ENCODE results near the gene OGDH.

Gene OGDH

DNA sequence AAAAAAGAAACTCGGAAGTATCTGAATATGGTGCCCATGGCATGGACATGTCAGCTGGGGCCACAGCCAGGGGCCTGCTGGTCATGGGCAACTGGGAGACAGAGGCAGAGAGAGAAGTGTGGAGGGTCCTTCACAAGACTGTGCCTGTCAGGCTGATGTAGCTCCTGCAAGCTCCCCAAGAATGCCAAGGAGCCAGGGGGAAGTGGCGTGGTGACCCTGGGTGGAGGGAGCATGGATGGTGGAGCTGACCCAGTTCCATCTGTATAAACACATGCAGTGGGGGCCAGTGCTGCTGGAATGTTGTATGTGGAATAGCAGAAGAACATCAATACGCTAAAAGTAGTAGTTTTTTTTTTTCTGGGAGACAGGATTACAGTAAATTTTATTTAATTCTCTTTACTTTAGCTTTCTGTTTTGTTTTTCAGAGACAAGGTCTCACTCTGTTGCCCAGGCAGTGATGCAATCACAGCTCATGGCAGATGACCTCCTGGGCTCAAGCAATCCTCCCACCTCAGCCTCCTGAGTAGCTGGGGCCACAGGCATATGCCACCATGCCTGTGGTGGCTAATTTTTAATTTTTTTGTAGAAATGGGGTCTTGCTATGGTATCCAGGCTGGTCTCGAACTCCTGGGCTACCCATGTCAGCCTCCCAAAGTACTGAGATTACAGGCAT, 131.8 kb downstream of the OGDH start:
- TF ChIP-seq, protein P1, sequence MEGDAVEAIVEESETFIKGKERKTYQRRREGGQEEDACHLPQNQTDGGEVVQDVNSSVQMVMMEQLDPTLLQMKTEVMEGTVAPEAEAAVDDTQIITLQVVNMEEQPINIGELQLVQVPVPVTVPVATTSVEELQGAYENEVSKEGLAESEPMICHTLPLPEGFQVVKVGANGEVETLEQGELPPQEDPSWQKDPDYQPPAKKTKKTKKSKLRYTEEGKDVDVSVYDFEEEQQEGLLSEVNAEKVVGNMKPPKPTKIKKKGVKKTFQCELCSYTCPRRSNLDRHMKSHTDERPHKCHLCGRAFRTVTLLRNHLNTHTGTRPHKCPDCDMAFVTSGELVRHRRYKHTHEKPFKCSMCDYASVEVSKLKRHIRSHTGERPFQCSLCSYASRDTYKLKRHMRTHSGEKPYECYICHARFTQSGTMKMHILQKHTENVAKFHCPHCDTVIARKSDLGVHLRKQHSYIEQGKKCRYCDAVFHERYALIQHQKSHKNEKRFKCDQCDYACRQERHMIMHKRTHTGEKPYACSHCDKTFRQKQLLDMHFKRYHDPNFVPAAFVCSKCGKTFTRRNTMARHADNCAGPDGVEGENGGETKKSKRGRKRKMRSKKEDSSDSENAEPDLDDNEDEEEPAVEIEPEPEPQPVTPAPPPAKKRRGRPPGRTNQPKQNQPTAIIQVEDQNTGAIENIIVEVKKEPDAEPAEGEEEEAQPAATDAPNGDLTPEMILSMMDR (IDR thresholded peaks at IDR 0.05; ENCODE audit: low read depth, low read length) = no peak
- TF ChIP-seq, protein P2, sequence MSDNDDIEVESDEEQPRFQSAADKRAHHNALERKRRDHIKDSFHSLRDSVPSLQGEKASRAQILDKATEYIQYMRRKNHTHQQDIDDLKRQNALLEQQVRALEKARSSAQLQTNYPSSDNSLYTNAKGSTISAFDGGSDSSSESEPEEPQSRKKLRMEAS (IDR thresholded peaks at IDR 0.05; ENCODE audit: low read depth, low read length) = no peak
- TF ChIP-seq MYC (IDR thresholded peaks at IDR 0.05; ENCODE audit: low read depth, low read length) = no peak
- no peak for TF ChIP-seq POLR2A (IDR thresholded peaks at IDR 0.05; ENCODE audit: extremely low read depth, insufficient read length)
- no peak overlapping the region for H3K4me3 ChIP-seq (ENCODE audit: low read depth, low read length)
- peak; percentile 47 for DNase-seq (ENCODE audit: low read depth)

DNA sequence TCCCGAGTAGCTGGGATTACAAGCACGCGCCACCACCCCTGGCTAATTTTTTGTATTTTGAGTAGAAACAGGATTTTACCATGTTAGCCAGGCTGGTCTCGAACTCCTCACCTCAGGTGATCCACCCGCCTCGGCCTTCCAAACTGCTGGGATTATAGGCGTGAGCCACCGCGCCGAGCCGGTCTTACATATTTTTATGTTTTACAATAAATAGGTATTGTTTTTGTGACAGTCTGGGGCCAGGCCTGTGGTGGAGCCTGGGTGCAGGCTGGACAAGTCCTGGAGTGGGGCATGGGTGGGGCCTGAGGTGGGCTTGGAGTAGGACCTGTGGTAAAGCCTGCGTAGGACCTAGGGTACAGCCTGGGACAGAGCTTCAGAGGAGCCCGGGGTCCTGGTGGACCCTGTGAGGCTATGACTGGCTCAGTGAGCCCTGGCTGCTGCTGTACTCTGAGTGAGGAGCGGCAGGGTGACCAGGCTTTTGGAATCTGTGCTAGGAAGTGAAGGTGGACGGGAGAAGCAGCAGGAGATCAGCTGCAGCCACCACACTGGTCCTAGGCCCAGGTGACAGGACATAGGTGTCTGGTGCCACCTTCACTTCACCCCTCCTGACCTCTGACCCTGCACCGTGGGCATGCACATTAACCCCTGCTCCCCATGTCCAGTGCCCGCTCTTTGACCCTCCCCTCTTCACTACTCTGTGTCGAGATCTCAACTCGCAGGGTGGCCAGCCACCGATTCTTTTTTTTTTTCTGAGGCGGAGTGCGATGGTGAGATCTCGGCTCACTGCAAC, 132.6 kb downstream of the OGDH start:
- TF ChIP-seq POLR2A (IDR thresholded peaks at IDR 0.05; ENCODE audit: extremely low read depth, insufficient read length) = no peak
- TF ChIP-seq, protein P2 (IDR thresholded peaks at IDR 0.05; ENCODE audit: low read depth, low read length) = no peak
- TF ChIP-seq, protein P1 (IDR thresholded peaks at IDR 0.05; ENCODE audit: low read depth, low read length) = no peak
- TF ChIP-seq MYC (IDR thresholded peaks at IDR 0.05; ENCODE audit: low read depth, low read length) = no peak
- DNase-seq (ENCODE audit: low read depth) = no peak
- H3K4me3 ChIP-seq (ENCODE audit: low read depth, low read length) = no peak overlapping the region

DNA sequence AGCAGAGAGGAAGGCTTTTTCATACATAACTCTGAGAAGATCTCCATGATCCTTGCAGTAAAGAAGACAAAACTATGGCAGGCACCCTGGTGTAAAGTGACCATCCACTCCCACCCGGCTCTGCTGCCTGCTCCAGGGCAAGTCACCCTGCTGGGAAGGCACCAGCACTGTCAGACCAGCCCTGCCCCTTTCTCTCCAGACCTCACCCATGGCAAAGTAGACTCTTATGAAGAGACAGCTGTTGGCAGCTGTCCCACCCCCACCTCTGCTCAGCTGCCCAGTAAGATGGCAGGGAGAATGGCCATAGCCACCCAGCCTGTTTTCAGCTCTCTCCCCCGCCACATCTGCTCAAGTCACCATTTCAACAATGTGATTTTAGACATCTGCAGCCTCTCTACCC, 133.6 kb downstream of the OGDH start:
- no peak for DNase-seq (ENCODE audit: low read depth)
- no peak overlapping the region for H3K4me3 ChIP-seq (ENCODE audit: low read depth, low read length)
- no peak for TF ChIP-seq POLR2A (IDR thresholded peaks at IDR 0.05; ENCODE audit: extremely low read depth, insufficient read length)
- no peak for TF ChIP-seq MYC (IDR thresholded peaks at IDR 0.05; ENCODE audit: low read depth, low read length)
- TF ChIP-seq, protein P2 (IDR thresholded peaks at IDR 0.05; ENCODE audit: low read depth, low read length) = no peak
- TF ChIP-seq, protein P1 (IDR thresholded peaks at IDR 0.05; ENCODE audit: low read depth, low read length) = no peak

DNA sequence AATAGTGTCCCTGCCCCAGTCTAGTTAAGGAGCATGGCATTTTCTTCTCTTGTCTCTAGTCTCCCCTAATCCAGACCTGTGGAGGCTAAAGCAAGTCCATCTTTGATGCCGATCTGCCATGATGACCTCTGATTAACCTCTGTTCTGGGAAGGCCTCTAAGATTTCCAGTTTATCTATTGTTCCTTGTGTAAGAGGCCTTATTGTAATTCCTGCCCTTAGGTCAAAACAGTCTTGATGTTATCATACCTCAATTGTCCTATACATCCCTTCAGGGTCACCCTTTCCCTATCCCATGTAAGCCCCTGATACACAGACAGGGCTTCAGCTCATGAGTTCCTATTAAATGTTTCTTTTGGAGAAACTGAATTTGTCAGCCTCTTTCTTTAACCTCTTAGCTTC, 137.3 kb downstream of the OGDH start:
- no peak overlapping the region for H3K4me3 ChIP-seq (ENCODE audit: low read depth, low read length)
- no peak for TF ChIP-seq POLR2A (IDR thresholded peaks at IDR 0.05; ENCODE audit: extremely low read depth, insufficient read length)
- TF ChIP-seq, protein P1 (IDR thresholded peaks at IDR 0.05; ENCODE audit: low read depth, low read length) = no peak
- TF ChIP-seq, protein P2 (IDR thresholded peaks at IDR 0.05; ENCODE audit: low read depth, low read length) = no peak
- TF ChIP-seq MYC (IDR thresholded peaks at IDR 0.05; ENCODE audit: low read depth, low read length) = no peak
- DNase-seq (ENCODE audit: low read depth) = no peak

DNA sequence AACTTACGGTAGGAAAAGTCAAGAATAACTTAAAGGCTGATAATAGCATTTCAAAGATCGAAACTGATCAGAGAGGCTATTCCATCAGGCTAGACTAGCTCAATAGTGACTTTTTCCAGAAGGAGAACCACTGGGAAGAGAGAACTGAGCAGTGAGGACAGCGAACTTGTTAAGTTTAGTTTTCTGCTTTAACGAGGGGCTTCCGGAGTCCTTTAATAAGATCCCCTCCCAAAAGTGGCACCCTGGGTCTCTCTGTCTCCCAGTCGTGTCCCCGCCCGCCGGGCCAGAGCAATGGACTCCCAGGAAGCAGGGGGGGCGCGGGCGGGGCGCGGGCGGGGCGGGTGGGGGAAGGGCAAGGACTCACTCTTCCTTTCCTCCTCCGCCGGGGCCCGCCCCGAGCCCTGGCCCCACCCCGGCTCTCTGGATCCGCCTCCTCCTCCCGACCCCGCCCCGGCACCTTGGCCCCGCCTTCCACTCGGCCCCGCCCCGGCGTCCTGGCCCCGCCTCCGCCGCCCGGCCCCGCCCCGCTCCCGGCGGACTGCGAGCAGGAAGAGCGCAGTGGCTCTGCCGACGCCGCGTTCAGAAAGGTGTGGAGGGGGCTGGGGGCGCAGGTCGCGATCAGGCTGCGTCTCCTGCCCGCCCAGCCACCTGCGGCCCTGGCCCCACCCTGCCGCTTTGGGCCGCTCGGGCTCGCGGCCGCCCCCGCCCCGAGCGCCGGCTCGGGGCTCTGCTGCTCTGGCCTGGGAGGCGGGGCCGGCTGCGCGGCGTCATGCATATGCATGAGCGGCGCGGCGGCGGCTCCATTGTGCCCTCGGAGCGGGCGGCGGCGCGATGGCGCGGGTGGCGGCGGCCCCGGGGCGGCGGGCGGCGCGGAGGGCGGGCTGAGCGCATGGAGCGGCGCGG, 141.9 kb downstream of the OGDH start, which contains the start of gene ZMIZ2:
Gene ZMIZ2 (plus strand): TSS at position 803 of the 903 bp plus-strand sequence. CDS start 7,403 bp downstream, outside the sequence.
- TF ChIP-seq, protein P2 (IDR thresholded peaks at IDR 0.05; ENCODE audit: low read depth, low read length) = peak; percentile 36; the same call in 1 of the 2 replicates
- TF ChIP-seq MYC (IDR thresholded peaks at IDR 0.05; ENCODE audit: low read depth, low read length) = peak; percentile 22; the same call in 1 of the 2 replicates
- TF ChIP-seq, protein P1 (IDR thresholded peaks at IDR 0.05; ENCODE audit: low read depth, low read length) = no peak
- TF ChIP-seq POLR2A (IDR thresholded peaks at IDR 0.05; ENCODE audit: extremely low read depth, insufficient read length) = peak; percentile 66
- H3K4me3 ChIP-seq (ENCODE audit: low read depth, low read length) = peak within 1 kb of the TSS; percentile 85
- peak; percentile 93 for DNase-seq (ENCODE audit: low read depth)
